WERI-Rb-1 (cell line): ENCODE data around the gene RPGR.

Experiments used
- DNase-seq: peaks from one replicate; pipeline ENCODE4 v3.0.0-alpha.2; 2020
- H3K27ac ChIP-seq: fragments of 250-450 bp; sonication (Bioruptor Pico); 2 replicates; pipeline ENCODE4 v1.5.1; 2020; ENCODE audit warnings: mild to moderate bottlenecking, moderate library complexity
- H3K27me3 ChIP-seq: fragments of 250-450 bp; sonication (Bioruptor Pico); 2 replicates; pipeline ENCODE4 v1.5.1; 2021; ENCODE audit warnings: mild to moderate bottlenecking, low read depth, moderate library complexity; ENCODE audit not compliant: insufficient read depth, severe bottlenecking
- H3K36me3 ChIP-seq: fragments of 250-450 bp; sonication (Bioruptor Pico); 2 replicates; pipeline ENCODE4 v1.5.1; 2020; ENCODE audit warnings: mild to moderate bottlenecking, moderate library complexity
- H3K4me3 ChIP-seq: 2 replicates; pipeline ENCODE4 v1.5.1; 2011; ENCODE audit warnings: low read depth, mild to moderate bottlenecking, control low read depth, low read length
- H3K9me3 ChIP-seq: fragments of 250-450 bp; sonication (Bioruptor Pico); 2 replicates; pipeline ENCODE4 v1.5.1; 2021; ENCODE audit warnings: mild to moderate bottlenecking, moderate library complexity; ENCODE audit not compliant: severe bottlenecking
- CTCF ChIP-seq: IDR thresholded peaks from 2 replicates; pipeline ENCODE4 v1.5.1; 2011; ENCODE audit warnings: low read depth, mild to moderate bottlenecking, control low read depth, inconsistent platforms, low read length

RPGR gene

GRCh38 chrX:38279188-38279587 is 48.1 kb downstream of the RPGR start:
- Histone ChIP-seq H3K9me3 (no peaks in the 10 kb centered on the region), H3K27ac (no peak overlapping the region), H3K4me3 (no peak overlapping the region), H3K27me3 (no peaks in the 10 kb centered on the region), H3K36me3 (no peaks in the 10 kb centered on the region)
- no peak for DNase-seq
- no peak for TF ChIP-seq CTCF

GRCh38 chrX:38278682-38279081 is 48.6 kb downstream of the RPGR start:
- H3K27me3 ChIP-seq: no peaks in the 10 kb centered on the region
- no peaks in the 10 kb centered on the region for H3K36me3 ChIP-seq
- no peak overlapping the region for H3K4me3 ChIP-seq
- no peak for DNase-seq
- TF ChIP-seq CTCF: no peak
- no peaks in the 10 kb centered on the region for H3K9me3 ChIP-seq
- H3K27ac ChIP-seq: no peak overlapping the region

GRCh38 chrX:38277802-38278201 is 49.5 kb downstream of the RPGR start:
- H3K36me3 ChIP-seq: no peaks in the 10 kb centered on the region
- H3K27me3 ChIP-seq: no peaks in the 10 kb centered on the region
- H3K4me3 ChIP-seq: no peak overlapping the region
- no peak overlapping the region for H3K27ac ChIP-seq
- DNase-seq: no peak
- no peaks in the 10 kb centered on the region for H3K9me3 ChIP-seq
- TF ChIP-seq CTCF: no peak

- Histone ChIP-seq H3K36me3 (no peaks in the 10 kb centered on the region), H3K27ac (no peak overlapping the region), H3K9me3 (no peaks in the 10 kb centered on the region), H3K4me3 (no peak overlapping the region), H3K27me3 (peaks cover 3% of the 10 kb centered on the region)
- no peak for TF ChIP-seq CTCF
- no peak for DNase-seq
Measured at GRCh38 chrX:38277136-38277535, 50.2 kb downstream of the RPGR start.

- Histone ChIP-seq H3K27ac (no peak overlapping the region), H3K9me3 (no peaks in the 10 kb centered on the region), H3K36me3 (no peaks in the 10 kb centered on the region), H3K4me3 (no peak overlapping the region), H3K27me3 (peaks cover 3% of the 10 kb centered on the region)
- TF ChIP-seq CTCF: no peak
- DNase-seq: no peak
Measured at GRCh38 chrX:38276089-38276488, 51.2 kb downstream of the RPGR start.

GRCh38 chrX:38275615-38276014 is 51.7 kb downstream of the RPGR start:
- Histone ChIP-seq H3K4me3 (no peak overlapping the region), H3K27me3 (peaks cover 3% of the 10 kb centered on the region), H3K27ac (no peak overlapping the region), H3K36me3 (no peaks in the 10 kb centered on the region), H3K9me3 (no peaks in the 10 kb centered on the region)
- TF ChIP-seq CTCF: no peak
- no peak for DNase-seq
